HUES48 (cell line): ENCODE measurements around the gene PTPRH.
"Not testable (repeated sequence)": the region's sequence is repeated elsewhere in the genome, so short reads cannot be mapped to it uniquely, and the experiment has no call there.

Experiments
- H3K27ac ChIP-seq: one replicate; pipeline ENCODE4 v1.7.0; 2013; ENCODE audit warnings: low read depth, low read length, inconsistent platforms
- H3K27me3 ChIP-seq: 2 replicates; pipeline ENCODE4 v1.6.1; 2013; ENCODE audit warnings: mild to moderate bottlenecking, low read length; ENCODE audit not compliant: control insufficient read depth, insufficient read depth
- H3K36me3 ChIP-seq: 2 replicates; pipeline ENCODE4 v1.6.1; 2013; ENCODE audit warnings: low read length; ENCODE audit not compliant: control insufficient read depth, insufficient read depth
- H3K4me1 ChIP-seq: 2 replicates; pipeline ENCODE4 v1.6.1; 2013; ENCODE audit warnings: mild to moderate bottlenecking, low read length; ENCODE audit not compliant: control insufficient read depth, insufficient read depth
- H3K4me3 ChIP-seq: 2 replicates; pipeline ENCODE4 v1.5.1; 2013; ENCODE audit warnings: mild to moderate bottlenecking, low read depth, low read length
- H3K9ac ChIP-seq: 2 replicates; pipeline ENCODE4 v1.6.1; 2013; ENCODE audit warnings: mild to moderate bottlenecking, low read depth, low read length, moderate library complexity
- H3K9me3 ChIP-seq: 2 replicates; pipeline ENCODE4 v1.6.1; 2013; ENCODE audit warnings: low read length; ENCODE audit not compliant: control insufficient read depth, insufficient read depth

PTPRH gene

DNA sequence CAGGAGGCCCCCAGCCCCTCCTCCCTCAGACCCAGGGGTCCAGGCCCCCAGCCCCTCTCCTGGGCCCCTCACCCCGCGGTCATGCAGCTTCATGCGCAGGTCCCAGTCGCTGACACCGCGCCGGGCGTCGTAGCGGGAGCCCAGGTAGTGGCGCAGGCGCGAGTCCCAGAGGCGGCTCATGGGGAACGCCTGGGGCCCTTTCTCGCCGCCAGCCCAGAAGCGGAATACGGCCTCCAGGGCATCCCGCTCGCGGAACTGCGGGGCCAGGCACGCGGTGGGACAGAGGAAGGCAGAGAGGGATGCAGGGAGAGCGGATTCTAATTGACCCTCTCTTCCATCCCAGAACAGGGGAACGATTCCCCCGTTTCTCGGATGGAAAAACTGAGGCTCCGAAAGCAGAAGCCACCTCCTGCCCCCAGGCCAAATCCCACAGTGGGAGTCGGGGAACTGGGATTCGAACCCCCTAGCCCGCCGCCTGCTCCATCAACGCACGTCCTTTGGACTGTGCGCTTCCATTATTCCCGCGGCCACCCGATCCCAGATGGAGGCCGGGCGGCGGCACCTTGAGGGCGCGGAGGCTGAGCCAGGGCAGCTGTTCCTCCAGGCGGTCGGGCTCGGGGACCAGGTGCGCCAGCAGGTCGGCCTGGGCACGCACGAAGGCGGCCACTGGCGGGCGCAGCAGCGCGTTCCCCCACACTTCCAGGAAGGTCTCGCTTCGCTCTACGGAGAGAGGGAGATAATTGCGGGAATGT is 47.6 kb downstream of the PTPRH start:
- peaks cover 15% of the 10 kb centered on the region for H3K27me3 ChIP-seq
- no peak overlapping the region; the same call in 1 of the 2 replicates for H3K4me3 ChIP-seq
- no peaks in the 10 kb centered on the region for H3K9me3 ChIP-seq
- H3K36me3 ChIP-seq = no peaks in the 10 kb centered on the region
- H3K4me1 ChIP-seq = peaks cover 9% of the 10 kb centered on the region
- H3K27ac ChIP-seq = no peak overlapping the region
- no peak overlapping the region for H3K9ac ChIP-seq

DNA sequence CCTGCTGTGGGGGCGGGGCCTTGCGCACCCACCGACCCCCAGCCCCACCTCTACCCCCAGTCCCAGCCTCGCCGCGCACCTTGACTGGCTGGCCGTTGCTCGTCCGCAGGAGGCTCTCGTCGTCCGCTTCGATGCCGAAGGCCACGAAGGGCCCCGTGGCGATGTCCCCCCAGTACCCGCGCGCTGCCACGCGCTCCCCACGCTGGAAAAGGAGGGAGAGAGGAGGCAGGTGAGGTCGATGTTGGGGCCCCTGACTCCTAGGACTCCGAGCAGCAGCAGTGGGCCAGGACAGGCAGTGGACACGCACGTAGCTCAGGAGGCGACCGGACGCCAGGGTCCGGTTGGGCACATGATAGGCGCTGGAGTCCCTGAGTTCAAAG is 48.3 kb downstream of the PTPRH start:
- H3K27ac ChIP-seq = no peak overlapping the region
- peak overlapping the region; percentile 51 for H3K4me3 ChIP-seq
- peaks cover 9% of the 10 kb centered on the region for H3K4me1 ChIP-seq
- H3K27me3 ChIP-seq = peaks cover 15% of the 10 kb centered on the region
- no peaks in the 10 kb centered on the region for H3K36me3 ChIP-seq
- H3K9ac ChIP-seq = no peak overlapping the region
- H3K9me3 ChIP-seq = no peaks in the 10 kb centered on the region

GRCh38 chr19:55160128-55160985 is 48.9 kb downstream of the PTPRH start:
- Histone ChIP-seq H3K4me1 (peaks cover 9% of the 10 kb centered on the region), H3K4me3 (no peak overlapping the region), H3K27me3 (peaks cover 15% of the 10 kb centered on the region), H3K9me3 (no peaks in the 10 kb centered on the region), H3K36me3 (no peaks in the 10 kb centered on the region), H3K27ac (no peak overlapping the region), H3K9ac (no peak overlapping the region)

DNA sequence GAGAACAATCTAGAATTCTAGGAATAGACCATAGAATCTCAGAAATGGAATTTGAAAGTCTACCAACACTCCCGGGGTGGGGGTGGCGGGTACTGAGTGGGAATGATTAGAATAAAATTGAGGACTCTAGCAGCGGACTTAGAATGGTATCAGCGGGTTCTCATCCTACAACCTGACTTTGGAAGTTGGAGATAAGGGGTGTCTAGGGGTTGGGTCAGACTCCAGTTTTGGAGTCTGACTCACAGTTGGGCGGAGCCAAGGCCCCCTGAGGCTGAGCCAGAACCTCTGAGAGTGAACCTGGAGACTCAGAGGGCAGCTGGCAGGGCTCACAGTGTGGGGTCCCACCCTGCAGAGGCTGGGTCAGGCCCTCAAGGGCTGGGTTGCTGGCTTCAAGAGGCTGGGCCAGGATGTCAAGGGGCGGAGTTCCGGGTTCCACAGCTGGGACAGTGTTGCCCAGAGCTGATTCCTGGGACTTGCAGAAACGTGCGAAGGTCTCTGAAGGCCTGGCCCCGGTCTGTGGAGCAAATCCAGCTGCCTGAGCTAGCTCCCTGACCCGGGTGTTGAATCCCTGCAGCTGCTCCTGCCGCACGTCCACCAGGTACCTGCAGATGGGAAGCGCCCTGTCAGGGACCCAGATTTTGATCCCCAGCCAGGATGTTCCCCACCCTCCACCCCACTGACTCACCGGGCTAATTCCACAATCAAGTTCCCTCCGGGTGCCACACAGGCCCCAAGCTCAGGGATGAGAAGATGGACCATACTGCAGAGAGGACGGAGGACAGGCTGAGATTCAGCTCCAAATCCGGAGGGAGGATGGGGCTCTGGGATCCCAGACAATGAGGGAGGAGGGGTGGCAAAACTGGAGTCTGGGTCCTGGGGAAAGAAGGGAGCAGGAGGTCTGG is 50.2 kb downstream of the PTPRH start:
- peaks cover 9% of the 10 kb centered on the region for H3K4me1 ChIP-seq
- no peak overlapping the region for H3K9ac ChIP-seq
- peaks cover 15% of the 10 kb centered on the region for H3K27me3 ChIP-seq
- H3K9me3 ChIP-seq = no peaks in the 10 kb centered on the region
- H3K36me3 ChIP-seq = no peaks in the 10 kb centered on the region
- no peak overlapping the region for H3K4me3 ChIP-seq
- no peak overlapping the region for H3K27ac ChIP-seq

GRCh38 chr19:55158423-55158822 is 50.9 kb downstream of the PTPRH start:
- Histone ChIP-seq H3K9me3 (no peaks in the 10 kb centered on the region), H3K4me1 (peaks cover 9% of the 10 kb centered on the region), H3K36me3 (no peaks in the 10 kb centered on the region), H3K27me3 (peaks cover 15% of the 10 kb centered on the region), H3K4me3 (no peak overlapping the region), H3K27ac (no peak overlapping the region), H3K9ac (no peak overlapping the region)

- peak within 1 kb of the TSS; percentile 72 for H3K4me3 ChIP-seq
- no peak within 1 kb of the TSS for H3K9ac ChIP-seq
These were observed 52.0 kb downstream of the PTPRH start, which contains the start of gene TNNI3 for GRCh38 chr19:55157064-55157908. Gene TNNI3, minus strand, starts transcription at chr19:55157732. Its CDS starts 143 bp downstream, at chr19:55157589.

DNA sequence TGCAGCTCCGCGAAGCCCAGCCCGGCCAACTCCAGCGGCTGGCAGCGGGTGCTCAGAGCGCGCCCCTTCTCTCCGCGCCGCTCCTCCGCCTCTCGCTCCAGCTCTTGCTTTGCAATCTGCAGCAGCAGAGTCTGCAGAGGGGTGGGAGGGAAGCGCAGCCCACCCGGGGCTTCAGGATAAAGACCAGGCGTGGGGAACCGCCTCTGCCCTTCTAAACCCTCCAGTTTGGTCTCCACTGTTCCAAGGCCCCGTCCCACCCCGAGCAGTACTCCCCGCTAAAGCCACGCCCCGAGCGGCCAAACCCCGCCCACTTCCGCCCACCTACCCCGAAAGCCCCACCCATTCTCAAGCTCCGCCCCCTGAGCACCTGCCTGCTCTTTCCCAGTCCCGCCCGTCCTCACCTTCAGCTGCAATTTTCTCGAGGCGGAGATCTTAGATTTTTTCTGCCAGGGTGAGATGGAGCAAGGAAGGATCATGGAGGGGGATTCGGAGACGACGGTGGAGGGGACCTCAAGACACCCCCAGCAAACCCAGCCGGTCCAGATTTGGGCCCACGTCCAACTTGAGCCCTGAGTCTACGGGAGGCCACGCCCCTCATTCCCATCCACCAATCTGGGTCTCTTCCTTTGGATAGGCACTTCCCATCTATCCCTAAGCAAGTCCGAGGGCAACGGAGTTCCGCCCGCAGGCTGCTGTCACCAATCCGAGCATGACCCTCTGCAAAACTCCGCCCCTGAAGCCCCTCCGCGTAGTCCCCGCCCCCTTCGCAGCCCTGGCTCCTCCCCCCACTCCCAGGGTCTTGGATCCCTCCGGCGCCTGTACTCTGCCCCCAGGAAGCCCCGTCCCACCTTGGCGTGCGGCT is 52.9 kb downstream of the PTPRH start:
- Histone ChIP-seq H3K27me3 (peaks cover 6% of the 10 kb centered on the region), H3K9ac (no peak overlapping the region), H3K4me1 (peaks cover 9% of the 10 kb centered on the region), H3K36me3 (0 out of 2 replicates have a peak, but pooled peaks cover 4% of the 10 kb centered on the region), H3K27ac (no peak overlapping the region), H3K9me3 (0 out of 2 replicates have a peak, but pooled peaks cover 6% of the 10 kb centered on the region), H3K4me3 (peak overlapping the region; percentile 72)

More at GRCh38 chr19:55157064-55157908, 52.0 kb downstream of the PTPRH start, which contains the start of gene TNNI3:
- no peak within 1 kb of the TSS for H3K27ac ChIP-seq
- 0 out of 2 replicates have a peak, but pooled peaks cover 1% of the 10 kb centered on the region for H3K9me3 ChIP-seq
- H3K36me3 ChIP-seq = 0 out of 2 replicates have a peak, but pooled peaks cover 4% of the 10 kb centered on the region
- peaks cover 13% of the 10 kb centered on the region for H3K27me3 ChIP-seq
- H3K4me1 ChIP-seq = peaks cover 9% of the 10 kb centered on the region

DNA sequence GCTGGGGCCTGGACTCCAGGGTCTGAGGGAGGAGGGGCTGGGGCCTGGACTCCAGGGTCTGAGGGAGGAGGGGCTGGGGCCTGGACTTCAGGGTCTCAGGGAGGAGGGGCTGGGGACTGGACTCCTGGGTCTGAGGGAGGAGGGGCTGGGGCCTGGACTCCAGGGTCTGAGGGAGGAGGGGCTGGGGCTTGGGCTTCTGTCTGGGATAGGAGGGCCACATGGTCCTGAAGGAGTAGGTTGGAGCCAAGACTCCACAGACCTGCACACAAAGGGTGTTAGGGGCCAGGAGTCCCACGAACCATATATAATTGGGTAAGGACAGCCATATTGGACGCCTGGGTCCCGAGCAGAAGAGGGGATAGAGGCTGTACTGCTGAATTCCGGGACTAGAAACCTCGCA is 53.5 kb downstream of the PTPRH start:
- not testable (repeated sequence) for H3K9ac ChIP-seq

DNA sequence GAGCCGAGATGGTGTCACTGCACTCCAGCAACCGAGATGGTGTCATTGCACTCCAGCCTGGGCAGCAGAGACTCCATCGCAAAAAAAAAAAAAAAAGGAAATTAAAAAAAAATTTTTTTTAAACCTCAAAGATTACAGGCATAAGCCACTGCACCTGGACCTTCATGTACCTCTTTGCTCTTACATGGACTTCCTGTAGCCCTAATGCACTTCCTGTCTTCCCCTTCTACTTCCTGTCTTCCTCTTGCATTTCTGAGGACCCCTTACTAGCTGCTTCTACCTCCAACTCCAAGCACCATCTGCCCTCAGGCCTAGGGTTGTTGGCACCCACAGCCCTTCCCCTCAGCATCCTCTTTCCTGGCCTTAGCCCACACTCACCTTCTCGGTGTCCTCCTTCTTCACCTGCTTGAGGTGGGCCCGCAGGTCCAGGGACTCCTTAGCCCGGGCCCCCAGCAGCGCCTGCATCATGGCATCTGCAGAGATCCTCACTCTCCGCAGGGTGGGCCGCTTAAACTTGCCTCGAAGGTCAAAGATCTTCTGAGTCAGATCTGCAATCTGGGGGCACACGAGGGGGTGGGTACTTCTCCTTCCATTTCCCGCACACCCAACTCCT is 55.5 kb downstream of the PTPRH start:
- H3K4me1 ChIP-seq = peaks cover 7% of the 10 kb centered on the region
- H3K27me3 ChIP-seq = no peaks in the 10 kb centered on the region
- no peak overlapping the region for H3K4me3 ChIP-seq
- H3K36me3 ChIP-seq = peaks cover 7% of the 10 kb centered on the region; the same call in 1 of the 2 replicates
- no peak overlapping the region for H3K27ac ChIP-seq
- 0 out of 2 replicates have a peak, but pooled peaks cover 6% of the 10 kb centered on the region for H3K9me3 ChIP-seq
- no peak overlapping the region for H3K9ac ChIP-seq

More for the DNA sequence above, 53.5 kb downstream of the PTPRH start:
- not testable (repeated sequence) for H3K27ac ChIP-seq, H3K36me3 ChIP-seq, H3K9me3 ChIP-seq, H3K27me3 ChIP-seq, H3K4me1 ChIP-seq
- peak overlapping the region; percentile 72 for H3K4me3 ChIP-seq
